ELR (cell line): ENCODE results near the gene SMAD6.
"Not testable (repeated sequence)": the region's sequence is repeated elsewhere in the genome, so short reads cannot be mapped to it uniquely, and the experiment has no call there.

Experiments used
- DNase-seq: peaks from one replicate; pipeline ENCODE4 v3.0.0-alpha.2; 2015; ENCODE audit warnings: low read depth

Gene SMAD6

DNA sequence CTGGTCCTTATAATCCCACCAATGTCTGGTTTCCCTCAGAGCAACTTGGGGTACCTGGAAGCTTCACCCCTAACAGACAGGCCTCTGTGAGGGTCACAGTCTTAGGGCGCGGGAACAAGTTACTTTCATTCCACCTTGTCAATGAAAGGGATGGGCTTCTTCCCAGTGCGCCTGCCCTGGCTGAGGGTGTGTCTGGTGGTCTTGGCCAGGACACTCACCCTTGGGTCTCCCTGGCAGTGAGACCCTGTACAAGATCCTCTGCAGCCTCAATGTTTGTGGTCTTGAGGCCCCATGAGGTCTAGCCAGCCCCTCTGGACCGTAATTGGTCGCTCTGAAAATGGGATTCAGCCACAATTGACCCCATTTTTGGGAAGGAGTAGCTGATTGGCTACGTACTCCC lies 40.2 kb downstream of the SMAD6 start:
- DNase-seq: no peak

GRCh38 chr15:66743204-66743603 lies 41.2 kb downstream of the SMAD6 start:
- no peak for DNase-seq

DNA sequence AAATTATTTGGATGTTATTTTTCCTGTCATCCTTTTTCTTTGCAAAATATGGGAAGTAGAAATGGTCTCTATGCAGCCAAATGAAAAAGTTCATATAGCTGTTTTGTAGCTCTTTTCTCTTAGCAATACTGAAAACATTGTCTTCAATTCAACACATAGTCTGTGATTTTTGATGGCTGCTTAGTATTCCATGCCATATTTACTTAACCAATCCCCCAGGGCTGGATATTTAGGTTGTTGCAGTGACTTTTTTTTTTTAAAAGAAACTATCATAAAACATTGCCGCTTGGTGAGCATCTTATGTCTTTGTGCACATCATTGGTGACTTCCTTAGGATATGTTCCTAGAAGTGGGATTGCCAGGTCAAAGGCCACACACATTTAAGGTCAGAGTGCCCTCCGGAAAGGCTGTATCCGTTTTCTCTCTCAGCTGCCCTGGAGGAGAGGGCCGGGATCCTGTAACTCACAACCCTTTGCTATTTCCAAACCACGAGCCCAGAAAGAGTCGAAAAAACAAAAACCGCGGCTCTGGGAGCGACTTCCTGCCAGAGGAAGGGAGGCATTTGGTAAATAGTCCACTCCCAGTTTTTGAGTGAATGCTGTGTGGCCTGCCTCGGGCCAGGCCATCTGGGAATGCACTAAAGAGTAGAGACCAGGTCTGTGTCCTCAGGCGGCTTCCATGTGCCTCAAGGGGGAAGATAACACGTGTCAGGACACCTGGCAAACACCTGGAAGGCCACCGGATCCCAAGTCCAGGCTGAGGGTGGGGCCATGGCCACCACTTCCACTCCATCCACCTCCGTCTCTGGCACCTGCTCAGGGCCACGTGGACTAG lies 41.9 kb downstream of the SMAD6 start:
- peak; percentile 28 for DNase-seq

DNA sequence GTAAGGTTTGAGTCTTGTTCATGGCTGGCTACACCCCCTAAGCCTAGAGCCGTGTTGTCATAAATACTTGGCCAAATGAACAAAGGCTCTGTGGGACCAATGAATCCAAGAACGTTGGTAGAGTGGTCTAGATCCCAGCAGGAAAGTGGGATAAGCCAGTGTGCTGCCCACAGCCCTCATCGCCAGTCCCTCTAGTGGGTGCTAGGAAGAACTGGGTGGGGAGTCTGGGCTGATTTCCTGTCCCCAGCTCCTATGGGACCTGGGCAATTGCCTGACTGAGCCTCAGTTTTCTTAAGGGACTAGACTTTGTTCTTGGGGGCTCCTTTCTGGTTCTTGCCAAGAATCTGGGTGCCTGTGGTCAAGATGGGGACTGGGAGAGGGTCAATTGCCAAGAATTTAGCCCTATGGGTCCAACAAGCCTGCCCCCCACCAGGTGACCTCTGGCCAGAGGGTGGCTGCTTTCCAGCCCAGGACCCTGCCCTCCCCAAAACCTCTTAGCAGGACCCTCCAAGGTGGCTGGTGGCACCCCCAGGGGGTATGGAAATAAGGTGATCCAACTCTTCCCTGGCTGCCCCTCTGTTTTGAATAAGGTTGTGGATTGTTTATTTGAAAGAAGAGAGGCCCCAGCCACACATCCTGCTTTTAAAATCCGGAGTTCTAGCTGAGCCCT lies 42.7 kb downstream of the SMAD6 start:
- no peak for DNase-seq

DNA sequence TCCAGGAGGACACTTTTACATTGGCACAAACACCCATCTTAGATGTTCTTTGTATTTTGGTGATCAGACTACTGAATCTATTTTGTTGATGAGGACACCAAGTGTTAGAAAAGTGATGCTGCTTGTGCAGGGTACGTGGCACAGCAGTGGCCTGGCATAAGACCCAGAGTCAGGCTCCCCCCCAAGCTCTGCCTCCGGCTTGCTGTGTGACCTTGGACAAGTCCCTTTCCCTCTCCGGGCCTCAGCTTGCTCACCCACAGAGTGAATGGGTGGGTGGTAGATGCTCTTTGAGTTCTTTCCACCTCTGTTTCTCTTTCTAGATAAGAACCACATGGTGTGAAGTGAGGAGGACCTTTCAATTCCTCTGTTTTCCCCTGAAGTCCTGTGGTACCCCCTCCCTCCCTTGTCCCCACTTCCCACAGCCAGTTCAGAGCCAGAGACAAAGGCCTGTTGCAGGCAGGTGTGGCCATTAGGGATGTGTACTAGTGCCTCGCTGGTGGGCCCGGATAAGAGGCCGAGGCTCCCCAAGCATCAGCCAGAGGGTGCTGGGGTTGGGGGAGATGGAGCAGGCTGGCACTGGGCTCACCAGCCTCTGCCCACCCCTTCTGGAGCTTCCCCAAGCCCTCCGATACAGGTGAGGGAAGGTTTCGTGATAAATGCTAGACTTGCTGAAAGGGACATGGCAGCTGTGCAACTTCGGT lies 43.6 kb downstream of the SMAD6 start:
- DNase-seq: no peak

GRCh38 chr15:66746231-66746605 lies 44.2 kb downstream of the SMAD6 start:
- no peak for DNase-seq

- DNase-seq: no peak
These were observed 45.2 kb downstream of the SMAD6 start for GRCh38 chr15:66747223-66747622.

GRCh38 chr15:66747886-66748707 lies 46.1 kb downstream of the SMAD6 start:
- peak; percentile 52 for DNase-seq

DNA sequence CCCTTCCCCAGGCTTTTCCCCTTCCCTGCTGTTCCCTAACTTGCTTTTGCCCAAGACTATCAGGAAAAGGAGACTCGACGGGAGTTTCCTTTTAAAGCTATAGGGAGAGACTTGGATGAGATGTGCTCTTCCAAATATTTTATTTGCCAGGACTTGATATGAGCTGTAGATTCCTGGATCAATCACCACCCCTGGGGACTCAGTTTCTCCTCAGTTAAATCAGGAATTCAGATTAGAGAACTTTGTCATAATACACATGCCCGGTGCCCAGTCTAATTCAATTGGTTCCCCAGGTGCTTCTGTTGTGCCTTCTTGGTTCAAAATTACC lies 46.6 kb downstream of the SMAD6 start:
- DNase-seq: no peak

DNA sequence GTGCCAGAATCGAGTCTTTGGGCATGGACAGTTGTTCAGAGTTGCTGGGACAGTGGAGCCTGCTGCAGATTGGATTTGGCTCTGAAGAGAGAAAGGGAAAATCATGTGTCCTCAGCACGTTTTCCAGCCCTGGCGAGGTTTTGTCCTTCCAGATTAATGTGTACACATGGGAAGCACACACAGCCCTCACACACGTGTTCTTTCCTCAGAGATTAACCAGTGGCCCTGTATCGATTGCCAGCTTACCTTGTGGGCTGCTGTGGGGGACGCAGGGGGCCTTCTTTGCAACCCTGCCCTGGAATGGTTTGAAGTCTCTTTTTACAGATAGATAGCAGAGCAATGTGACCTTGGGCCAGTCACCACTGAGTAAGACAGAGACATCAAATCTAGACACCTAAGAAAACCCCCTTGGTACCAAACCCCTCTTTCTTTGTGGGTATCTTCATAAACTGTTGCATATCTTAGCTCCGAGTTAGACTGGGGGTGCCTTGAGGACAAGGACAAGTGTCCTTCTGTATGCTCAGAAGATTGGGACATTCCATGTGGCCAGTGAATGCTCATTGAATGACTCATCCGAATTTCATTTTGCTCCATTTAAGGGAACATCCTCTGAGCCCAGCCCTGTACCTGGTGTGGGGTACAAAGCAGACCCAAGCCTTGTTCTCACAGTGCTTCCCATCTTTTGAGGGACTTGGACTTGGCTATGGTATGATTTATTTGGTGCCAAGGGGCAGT lies 48.0 kb downstream of the SMAD6 start:
- peak; percentile 49 for DNase-seq

GRCh38 chr15:66750609-66751008 lies 48.6 kb downstream of the SMAD6 start:
- DNase-seq: no peak

DNA sequence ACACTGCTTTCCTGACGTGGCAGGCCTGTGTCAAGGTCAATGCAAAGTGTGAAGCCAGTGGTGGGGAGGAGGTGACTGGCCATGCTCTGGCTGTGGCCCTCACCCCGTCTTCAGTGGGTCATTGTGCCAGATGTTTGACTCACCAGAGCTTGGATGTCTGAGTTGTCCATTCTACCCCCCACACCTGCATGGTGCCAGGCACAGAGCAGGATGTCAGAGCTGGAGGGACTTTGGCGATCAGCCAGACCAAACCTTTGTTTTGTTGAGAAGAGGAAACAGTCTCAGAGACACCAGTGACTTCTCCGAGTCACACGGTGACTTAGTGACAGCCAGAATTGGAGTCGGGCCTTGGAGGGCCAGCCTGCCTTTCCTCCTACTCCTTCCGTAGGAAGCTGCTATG lies 49.5 kb downstream of the SMAD6 start:
- no peak for DNase-seq

DNA sequence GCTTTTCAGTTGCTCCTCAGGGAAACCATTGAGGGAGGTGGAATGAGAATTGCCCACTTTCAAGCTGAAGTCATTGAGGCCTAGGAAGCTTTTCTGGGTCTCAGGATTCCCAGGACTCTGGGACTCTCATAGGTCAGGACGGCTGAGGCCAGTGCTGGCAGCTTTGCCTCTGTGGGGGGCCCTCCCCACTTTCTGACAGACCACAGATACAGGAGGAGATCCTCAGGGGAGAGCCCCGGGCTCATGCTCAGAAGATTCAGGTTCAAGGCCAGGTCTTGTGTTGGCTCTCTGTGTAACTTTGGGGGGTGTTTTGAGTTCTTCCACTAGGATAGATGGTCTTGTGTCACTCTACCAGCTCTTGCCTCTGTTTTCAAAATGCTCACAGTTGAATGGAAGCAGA lies 50.0 kb downstream of the SMAD6 start:
- no peak for DNase-seq

- DNase-seq: no peak
These were observed 51.8 kb downstream of the SMAD6 start for GRCh38 chr15:66753687-66754377.

- no peak for DNase-seq
These were observed 52.8 kb downstream of the SMAD6 start for GRCh38 chr15:66754789-66755188.

DNA sequence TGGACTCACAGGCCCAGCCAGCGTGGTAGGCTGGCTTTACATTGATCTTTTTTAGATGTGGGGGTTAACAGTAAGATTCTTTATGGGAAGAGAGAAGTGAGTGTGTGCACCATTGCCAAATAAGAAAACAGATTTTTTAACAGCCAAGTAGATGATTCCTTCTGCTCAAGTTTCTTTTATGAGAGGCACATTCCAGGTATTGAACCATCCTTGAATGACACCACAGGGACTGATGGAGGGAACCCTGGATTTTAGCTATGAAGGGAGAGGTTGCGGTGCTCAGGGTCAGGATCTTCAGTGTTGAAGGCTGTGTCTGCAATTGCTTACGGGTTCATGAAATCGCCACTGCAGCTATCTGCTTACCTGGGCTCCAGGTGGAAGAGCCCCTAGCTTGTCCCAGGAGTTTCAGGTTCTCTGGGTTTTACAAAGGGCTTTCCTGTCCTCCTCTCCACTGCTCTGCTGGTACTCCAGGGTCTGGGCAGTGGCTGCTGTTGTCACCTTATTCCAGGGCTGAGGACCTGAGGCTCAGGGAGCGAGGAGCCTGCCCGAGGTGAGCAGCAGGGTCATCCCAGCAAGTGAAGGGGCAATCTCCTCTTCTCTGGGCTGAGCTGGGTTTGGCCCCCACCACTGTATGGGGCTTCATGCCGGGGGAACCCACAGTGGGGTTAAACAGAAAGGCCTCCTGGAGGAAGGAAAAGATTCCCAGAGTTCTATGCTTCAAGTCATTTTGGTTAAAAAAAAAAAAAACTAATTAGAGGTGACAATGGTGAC lies 53.4 kb downstream of the SMAD6 start:
- no peak for DNase-seq

DNA sequence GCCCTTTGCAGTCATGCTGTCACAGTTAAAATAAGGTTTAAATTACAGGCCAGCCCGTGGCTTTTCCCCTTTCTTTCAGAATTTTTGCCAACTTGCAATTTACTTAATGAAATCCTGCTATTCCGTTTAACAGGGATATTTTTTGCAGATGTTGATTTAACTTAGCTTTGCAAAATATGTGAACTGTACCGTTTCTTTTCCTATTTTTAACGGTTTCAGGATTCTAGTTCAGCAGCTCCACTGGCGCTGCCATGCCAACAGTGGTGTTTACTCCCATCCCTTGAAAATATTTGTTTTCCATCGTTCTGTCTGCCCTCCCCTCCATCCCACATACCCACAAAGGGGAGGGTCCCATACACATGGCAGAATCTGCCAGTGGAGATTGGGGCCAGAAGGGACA lies 54.3 kb downstream of the SMAD6 start:
- no peak for DNase-seq

DNA sequence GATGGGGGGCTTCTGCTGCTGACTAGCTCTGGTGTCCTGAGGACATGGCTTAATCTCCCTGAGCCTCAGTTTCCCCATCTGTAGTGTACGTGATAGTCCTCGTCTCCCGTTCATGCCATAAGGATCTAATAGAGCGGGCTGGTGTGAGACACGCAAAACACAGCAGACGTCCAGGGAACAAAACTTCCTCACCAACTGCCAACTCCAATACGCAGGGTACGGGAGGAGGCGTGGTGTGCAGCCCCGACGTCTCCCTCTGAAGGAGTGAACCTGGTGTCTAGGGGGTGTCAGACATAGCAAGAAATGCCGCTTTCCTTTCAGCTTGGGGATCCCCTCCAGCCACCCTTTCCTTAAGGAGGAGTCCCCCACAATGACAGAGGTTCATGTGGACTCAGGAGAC lies 55.0 kb downstream of the SMAD6 start:
- DNase-seq: no peak

- DNase-seq: no peak
These were observed 55.5 kb downstream of the SMAD6 start for GRCh38 chr15:66757521-66757920.

- not testable (repeated sequence) for DNase-seq
These were observed 56.2 kb downstream of the SMAD6 start for GRCh38 chr15:66758217-66758616.
